Muscle of back (tissue), 11 donors: ENCODE measurements around the gene DNM3. TPM values are rescaled to one million over a fixed set of nuclear protein-coding genes. Genes with fewer than 3 reads are reported as not detected.

ENCODE experiments used
- DNase-seq, 3 donors: peaks; one replicate each; pipeline versions ENCODE4 v3.0.0 to v3.0.0-alpha.2; 2013
- polyA plus RNA-seq, 10 donors: library from polyadenylated mRNA; unstranded; fragments of 120-200 nt; gene quantifications; one replicate each; pipeline ENCODE4 v1.2.1, GENCODE V29; 2013; ENCODE audit not compliant: insufficient read length in 10 of 10

DNM3 gene
- polyA plus RNA-seq, 10 donors = 2.8 to 7.2 (median 4.7) TPM

GRCh38 chr1:172393354-172393753 lies 552.1 kb downstream of the DNM3 start:
- peak in 1 of 3 donors; percentile 43 for DNase-seq

GRCh38 chr1:172394141-172394751 lies 552.9 kb downstream of the DNM3 start:
- DNase-seq = peak in 1 of 3 donors; percentile 29

GRCh38 chr1:172394811-172395210 lies 553.5 kb downstream of the DNM3 start:
- no peak for DNase-seq

- DNase-seq = no peak
Observed at GRCh38 chr1:172395576-172395975, 554.3 kb downstream of the DNM3 start.

GRCh38 chr1:172397221-172397620 lies 555.9 kb downstream of the DNM3 start:
- DNase-seq = peak in 1 of 3 donors; percentile 24

- no peak for DNase-seq
Observed at GRCh38 chr1:172397633-172398032, 556.3 kb downstream of the DNM3 start.

GRCh38 chr1:172398193-172398592 lies 556.9 kb downstream of the DNM3 start:
- DNase-seq = peak; percentile 31 to 85 (median 74)

GRCh38 chr1:172398970-172399755 lies 557.9 kb downstream of the DNM3 start:
- peak; percentile 90 to 96 (median 96) for DNase-seq

- peak in 2 of 3 donors; percentile 44 to 69 for DNase-seq
Observed at GRCh38 chr1:172399756-172400721, 558.7 kb downstream of the DNM3 start.

GRCh38 chr1:172400722-172401105 lies 559.4 kb downstream of the DNM3 start:
- DNase-seq = peak; percentile 48 to 87 (median 82)

- peak; percentile 41 to 83 (median 74) for DNase-seq
Observed at GRCh38 chr1:172401477-172401876, 560.2 kb downstream of the DNM3 start.

- DNase-seq = peak in 2 of 3 donors; percentile 61 to 78
Observed at GRCh38 chr1:172401892-172402291, 560.6 kb downstream of the DNM3 start.

GRCh38 chr1:172402878-172403569 lies 561.7 kb downstream of the DNM3 start:
- DNase-seq = no peak

GRCh38 chr1:172404121-172404520 lies 562.8 kb downstream of the DNM3 start:
- DNase-seq = no peak

- no peak for DNase-seq
Observed at GRCh38 chr1:172405912-172406311, 564.6 kb downstream of the DNM3 start.

GRCh38 chr1:172406968-172407367 lies 565.7 kb downstream of the DNM3 start:
- DNase-seq = no peak

- DNase-seq = peak; percentile 25 to 62 (median 36)
Observed at GRCh38 chr1:172408958-172409357, 567.7 kb downstream of the DNM3 start.

GRCh38 chr1:172410027-172410426 lies 568.7 kb downstream of the DNM3 start:
- no peak for DNase-seq

- no peak for DNase-seq
Observed at GRCh38 chr1:172411791-172412338, 570.6 kb downstream of the DNM3 start.

GRCh38 chr1:172414331-172414730 lies 573.0 kb downstream of the DNM3 start:
- peak in 1 of 3 donors; percentile 43 for DNase-seq

- DNase-seq = no peak
Observed at GRCh38 chr1:172416496-172417035, 575.3 kb downstream of the DNM3 start.
